ENCODE data around the gene FYCO1.
A peak's percentile ranks its signal among the peaks of the same experiment; 100 is the strongest.

- TF ChIP-seq, protein P1, sequence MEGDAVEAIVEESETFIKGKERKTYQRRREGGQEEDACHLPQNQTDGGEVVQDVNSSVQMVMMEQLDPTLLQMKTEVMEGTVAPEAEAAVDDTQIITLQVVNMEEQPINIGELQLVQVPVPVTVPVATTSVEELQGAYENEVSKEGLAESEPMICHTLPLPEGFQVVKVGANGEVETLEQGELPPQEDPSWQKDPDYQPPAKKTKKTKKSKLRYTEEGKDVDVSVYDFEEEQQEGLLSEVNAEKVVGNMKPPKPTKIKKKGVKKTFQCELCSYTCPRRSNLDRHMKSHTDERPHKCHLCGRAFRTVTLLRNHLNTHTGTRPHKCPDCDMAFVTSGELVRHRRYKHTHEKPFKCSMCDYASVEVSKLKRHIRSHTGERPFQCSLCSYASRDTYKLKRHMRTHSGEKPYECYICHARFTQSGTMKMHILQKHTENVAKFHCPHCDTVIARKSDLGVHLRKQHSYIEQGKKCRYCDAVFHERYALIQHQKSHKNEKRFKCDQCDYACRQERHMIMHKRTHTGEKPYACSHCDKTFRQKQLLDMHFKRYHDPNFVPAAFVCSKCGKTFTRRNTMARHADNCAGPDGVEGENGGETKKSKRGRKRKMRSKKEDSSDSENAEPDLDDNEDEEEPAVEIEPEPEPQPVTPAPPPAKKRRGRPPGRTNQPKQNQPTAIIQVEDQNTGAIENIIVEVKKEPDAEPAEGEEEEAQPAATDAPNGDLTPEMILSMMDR (conservative IDR thresholded peaks at IDR 0.05; ENCODE audit: low read depth, low read length) = peak; percentile 92
- TF ChIP-seq EZH2phosphoT487 (IDR thresholded peaks at IDR 0.05; ENCODE audit: borderline replicate concordance, low read length) = no peak
- no peak for TF ChIP-seq EZH2 (IDR thresholded peaks at IDR 0.05; ENCODE audit: low read length, unreplicated experiment)
Observed at GRCh38 chr3:45929042-45929679, 66.5 kb downstream of the FYCO1 start.

Data from PC-3 (cell line).